WI38 (cell line): ENCODE results near the gene SERF1B.
"Not testable (repeated sequence)": the region's sequence is repeated elsewhere in the genome, so short reads cannot be mapped to it uniquely, and the experiment has no call there.

Experiments
- H3K4me3 ChIP-seq: 2 replicates; pipeline ENCODE4 v1.5.1; 2011; ENCODE audit warnings: low read depth, mild to moderate bottlenecking, control low read depth, low read length

The SERF1B gene

DNA sequence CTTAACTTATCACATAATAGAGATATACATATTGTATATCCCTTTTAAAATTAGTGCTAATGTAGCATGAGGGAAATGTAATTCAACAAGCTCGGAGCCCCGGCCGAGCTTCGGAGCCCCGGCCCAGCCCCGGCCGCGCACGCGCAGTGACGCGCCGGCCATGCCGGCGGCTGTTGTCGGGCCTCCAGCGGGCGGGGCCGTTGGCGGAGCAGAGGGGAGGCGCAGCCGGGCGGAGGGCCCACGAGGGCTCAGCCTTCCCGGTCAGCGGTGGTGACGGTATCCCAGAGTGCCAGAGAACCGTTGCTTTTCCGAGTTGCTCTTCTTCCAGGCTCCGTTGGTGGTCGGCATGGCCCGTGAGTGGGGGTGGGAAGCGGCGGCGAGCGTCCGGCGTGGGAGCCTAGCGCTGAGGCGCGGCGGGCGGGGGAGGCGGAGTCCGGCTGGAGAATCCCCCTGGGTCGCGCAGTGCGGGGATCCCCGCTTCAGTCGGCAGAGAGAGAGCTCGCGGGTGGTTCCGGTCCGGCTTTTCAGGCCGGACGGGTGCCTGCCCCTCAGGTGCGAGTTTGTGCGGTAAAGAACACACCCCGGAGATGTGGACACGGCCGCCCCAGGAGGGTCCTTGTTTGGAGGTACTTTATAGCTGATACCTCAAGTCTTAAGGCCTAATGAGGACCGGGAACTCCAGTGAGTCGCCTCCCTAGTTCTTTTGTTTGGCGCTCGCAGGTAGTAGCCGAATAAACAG is at the start of gene SERF1B:
SERF1B (plus strand) TSS at position 146 of the 739 bp plus-strand sequence; CDS start at position 347, 201 bp downstream.
- H3K4me3 ChIP-seq: not testable (repeated sequence)

DNA sequence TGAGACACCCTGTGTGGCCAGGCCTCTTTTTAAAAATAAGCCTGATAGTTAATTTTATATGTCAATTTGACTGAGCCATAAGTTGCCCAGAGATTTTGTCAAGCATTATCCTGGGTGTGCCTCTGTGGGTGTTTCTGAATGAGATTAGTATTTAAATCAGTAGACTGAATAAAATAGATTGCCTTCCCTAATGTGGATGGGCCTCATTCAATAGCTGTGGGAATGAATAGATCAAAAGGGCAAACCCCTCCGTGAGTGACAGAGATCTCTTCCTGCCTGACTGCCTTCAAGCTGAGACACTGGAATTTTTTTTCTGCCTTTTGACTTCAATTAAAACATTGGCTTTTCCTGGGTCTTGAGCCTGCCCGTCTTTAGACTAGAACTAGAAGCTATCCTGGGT is 33.3 kb upstream of the SERF1B start:
- H3K4me3 ChIP-seq: not testable (repeated sequence)

DNA sequence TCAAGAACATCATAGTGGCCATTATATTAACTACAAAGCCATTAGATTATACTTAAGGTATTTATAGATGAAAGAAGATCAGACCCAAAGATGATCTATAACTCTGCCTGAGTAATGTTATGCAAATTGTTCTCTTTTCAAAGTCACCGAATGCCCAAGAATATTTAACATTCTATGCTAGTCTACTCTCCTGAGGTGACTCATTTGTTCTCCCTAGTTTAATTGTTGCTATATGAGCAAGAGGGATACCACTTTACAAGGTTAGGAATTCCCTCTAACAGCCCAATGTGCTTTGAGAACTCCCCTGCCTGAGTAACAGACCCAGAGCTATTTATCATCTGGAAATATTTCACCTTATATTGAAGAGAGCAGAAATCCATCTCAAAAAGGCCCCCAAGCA is 29.5 kb upstream of the SERF1B start:
- H3K4me3 ChIP-seq: not testable (repeated sequence)

DNA sequence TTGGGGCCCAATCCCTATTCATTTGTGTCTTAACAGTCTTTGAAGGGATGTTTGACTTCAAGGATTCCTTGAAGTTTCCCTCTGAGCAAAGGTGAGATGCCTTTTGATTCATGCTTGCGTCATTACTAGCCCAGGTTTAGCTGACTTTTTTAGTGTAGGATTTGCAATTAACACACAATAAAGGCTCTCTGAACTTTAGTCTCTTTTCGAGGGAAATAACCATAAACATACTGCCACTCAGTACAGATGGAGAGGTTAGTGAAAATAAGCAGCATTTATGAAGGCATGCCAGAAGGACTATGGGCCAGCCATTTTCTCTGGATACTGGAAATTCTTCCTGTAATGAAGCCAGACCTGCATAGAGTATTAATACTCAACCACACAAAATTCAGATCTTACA is 4.4 kb upstream of the SERF1B start:
- not testable (repeated sequence) for H3K4me3 ChIP-seq

DNA sequence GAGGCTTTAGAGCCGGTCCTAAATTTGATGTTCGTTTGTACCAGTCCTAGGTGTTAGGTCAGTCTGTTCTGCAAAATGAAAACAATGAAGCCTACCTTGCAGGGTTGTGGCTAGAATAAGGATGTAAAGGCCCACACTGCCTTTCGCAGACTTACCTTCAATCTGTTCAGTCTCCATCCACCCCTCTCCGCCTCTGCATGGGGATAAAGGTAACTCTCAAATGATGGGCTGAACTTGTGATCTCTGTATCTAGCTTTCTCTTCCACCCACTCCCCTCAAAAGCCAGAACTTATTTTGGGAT is 744 bp downstream of the SERF1B start:
- not testable (repeated sequence) for H3K4me3 ChIP-seq

DNA sequence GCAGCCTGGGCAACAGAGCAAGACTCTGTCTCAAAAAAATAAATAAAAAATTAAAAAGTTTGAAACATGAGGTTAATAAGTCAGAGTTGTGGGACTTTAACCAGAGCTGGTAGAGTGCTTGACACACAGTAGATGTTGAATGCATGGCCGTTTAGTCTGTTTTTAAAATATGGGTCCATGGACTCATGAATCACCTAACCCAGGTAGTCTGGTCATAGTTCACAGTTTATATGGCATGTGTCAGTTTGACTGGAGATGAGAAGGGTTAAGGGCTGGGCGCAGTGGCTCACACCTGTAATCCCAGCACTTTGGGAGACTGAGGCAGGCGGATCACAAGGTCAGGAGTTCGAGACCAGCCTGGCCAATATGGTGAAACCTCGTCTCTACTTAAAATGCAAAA is 6.2 kb downstream of the SERF1B start:
- H3K4me3 ChIP-seq: not testable (repeated sequence)

DNA sequence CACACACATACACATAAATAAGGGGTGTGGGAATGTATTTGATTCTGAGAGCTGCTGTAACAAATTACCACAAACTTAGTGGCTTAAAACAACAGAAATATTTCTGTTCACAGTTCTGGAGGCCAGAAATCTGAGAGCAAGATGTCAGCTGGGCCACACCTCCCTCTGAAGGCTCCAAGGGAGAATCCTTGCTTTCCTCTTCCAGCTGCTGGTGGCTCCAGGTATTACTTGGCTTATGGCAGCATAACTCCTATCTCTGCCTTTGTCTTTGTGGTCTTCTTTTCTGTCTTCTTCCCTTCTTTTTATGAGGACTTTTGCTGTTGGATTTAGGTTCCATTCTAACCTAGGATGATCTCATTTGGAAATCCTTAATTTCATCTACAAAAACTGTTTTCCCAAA is 16.4 kb downstream of the SERF1B start:
- H3K4me3 ChIP-seq: not testable (repeated sequence)

DNA sequence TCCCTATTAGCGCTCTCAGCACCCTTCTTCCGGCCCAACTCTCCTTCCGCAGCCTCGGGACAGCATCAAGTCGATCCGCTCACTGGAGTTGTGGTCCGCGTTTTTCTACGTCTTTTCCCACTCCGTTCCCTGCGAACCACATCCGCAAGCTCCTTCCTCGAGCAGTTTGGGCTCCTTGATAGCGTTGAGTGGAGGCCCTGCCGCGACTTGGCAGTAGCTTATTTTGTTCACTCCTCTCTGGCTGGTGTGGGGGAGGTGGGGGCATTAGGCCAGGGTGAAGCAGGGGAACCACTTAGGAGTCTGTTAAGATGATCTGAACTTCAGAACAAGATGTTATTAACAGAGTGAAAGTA is 24.7 kb downstream of the SERF1B start:
- H3K4me3 ChIP-seq: not testable (repeated sequence)

DNA sequence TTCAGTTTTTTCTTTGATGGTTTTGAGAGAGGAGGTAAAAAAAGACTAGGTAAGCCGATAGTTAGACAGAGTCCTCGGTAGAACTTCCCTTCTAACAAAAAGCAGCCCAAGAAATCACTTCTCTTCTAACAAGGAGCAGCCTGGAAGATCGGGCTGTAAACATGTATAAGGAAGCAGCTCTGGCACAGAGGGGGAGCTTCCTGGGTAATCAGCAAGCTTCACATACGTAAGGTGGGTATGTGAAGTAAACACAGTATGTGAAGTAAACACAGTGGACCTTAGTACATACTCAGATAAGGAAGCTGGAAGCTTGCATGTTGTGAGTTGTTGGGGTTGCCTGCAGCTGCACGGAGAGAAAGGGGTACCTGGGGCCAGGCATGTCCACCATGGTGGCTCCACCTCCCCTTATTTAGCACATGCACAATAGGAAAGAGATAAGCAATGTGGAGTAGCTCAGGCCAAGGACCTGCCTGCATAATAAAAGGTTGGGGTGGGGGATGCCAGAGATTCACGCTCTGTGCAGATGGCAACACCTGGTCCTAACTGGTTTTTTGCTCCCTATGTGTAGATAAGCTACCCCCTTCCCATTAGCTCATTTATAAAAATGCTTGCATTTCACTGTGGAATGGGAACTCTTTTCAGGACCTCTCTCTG is 31.4 kb downstream of the SERF1B start:
- not testable (repeated sequence) for H3K4me3 ChIP-seq

DNA sequence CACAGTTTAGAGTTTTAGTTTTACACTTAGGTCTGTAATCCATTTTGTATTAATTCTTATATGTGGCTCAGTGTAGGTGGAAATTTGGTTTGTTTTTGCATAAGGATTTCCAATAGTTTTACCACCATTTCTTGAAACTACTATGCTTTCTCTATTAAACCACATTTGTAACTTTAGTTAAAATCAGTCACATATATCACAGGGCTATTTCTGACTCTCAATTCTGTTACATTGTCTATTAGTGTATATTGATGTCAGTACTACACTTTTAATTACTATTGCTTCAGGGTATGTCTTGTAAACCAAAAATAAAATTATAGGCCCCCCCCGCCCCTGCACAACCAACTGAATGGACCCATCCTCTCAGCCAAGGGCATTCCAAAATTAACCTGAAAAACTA is 32.1 kb downstream of the SERF1B start:
- H3K4me3 ChIP-seq: not testable (repeated sequence)

DNA sequence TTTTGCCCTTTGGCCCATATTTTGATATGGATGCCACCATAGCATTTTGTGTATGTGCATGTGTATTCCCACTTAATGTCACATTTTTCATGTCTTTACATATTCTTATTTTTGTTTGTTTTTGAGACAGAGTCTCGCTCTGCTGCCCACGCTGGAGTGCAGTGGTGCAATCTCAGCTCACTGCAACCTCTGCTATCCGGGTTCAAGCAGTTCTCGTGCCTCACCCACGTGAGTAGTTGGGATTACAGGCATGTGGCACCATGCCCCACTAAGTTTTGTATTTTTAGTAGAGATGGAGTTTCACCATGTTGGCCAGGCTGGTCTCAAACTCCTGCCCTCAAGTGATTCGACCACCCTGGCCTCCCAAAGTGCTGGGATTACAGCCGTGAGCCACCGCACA is 52.6 kb downstream of the SERF1B start:
- H3K4me3 ChIP-seq: not testable (repeated sequence)

DNA sequence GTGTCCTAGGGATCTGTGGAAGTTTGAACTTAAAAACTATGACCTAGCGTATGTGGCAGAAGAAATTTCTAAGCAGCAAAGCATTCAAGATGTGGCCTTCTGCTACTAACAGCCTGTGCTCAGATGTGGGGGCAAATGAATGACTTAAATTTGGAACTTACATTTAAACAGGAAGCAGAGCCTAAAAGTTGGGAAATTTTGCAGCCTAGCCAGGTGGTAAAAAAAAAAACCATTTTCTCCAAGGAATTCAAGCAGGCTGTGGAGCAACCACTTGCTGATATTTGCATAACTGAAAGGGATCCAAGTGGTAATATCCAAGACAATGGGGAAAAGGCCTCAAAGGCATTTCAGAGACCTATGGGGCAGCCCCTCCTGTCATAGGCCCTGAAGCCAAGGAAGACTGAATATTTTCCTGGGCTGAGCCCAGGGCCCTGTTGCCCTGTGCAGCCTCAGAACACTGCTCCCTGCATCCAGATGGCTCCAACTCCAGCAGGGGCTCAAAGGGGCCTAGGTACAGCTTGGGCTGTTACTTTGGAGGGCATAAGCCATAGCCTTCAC is 63.9 kb downstream of the SERF1B start:
- H3K4me3 ChIP-seq: not testable (repeated sequence)

DNA sequence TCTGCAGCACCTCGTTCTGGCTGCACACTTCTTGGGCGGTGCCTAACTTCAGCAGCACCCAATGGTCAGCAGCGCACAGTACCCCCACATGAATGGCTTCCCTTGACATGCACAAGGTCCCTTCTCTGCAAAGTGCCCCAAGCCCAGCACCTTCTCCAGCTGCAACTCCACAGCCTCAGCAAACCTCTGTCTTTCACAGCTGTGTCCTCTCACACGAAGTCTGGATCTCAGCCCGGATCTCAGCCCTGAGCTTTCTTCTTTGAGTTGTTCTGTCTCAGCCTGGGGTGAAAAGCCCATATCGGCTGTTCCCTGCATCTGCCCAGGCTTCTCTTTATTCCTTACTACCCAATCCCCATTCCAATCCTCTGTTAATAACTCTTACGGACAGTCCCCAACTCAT is 66.7 kb downstream of the SERF1B start:
- not testable (repeated sequence) for H3K4me3 ChIP-seq
